HCEC 1CT (cell line): ENCODE data around the gene SPARC.
"Not testable (repeated sequence)": the region's sequence is repeated elsewhere in the genome, so short reads cannot be mapped to it uniquely, and the experiment has no call there.

Experiments
- DNase-seq: peaks from one replicate; pipeline ENCODE4 v3.0.0-alpha.2; 2017

SPARC gene

GRCh38 chr5:151699071-151699901 is 12.6 kb upstream of the SPARC start:
- DNase-seq: peak; percentile 99

- DNase-seq: not testable (repeated sequence)
Measured at GRCh38 chr5:151698081-151698480, 11.4 kb upstream of the SPARC start.

- no peak for DNase-seq
Measured at GRCh38 chr5:151697452-151697851, 10.7 kb upstream of the SPARC start.

- DNase-seq: peak; percentile 95
Measured at GRCh38 chr5:151696470-151697061, 9.9 kb upstream of the SPARC start.

- DNase-seq: no peak
Measured at GRCh38 chr5:151695464-151695863, 8.7 kb upstream of the SPARC start.

- DNase-seq: no peak
Measured at GRCh38 chr5:151694035-151694485, 7.3 kb upstream of the SPARC start.

GRCh38 chr5:151692312-151692711 is 5.6 kb upstream of the SPARC start:
- DNase-seq: no peak

- no peak for DNase-seq
Measured at GRCh38 chr5:151691706-151692105, 5.0 kb upstream of the SPARC start.

GRCh38 chr5:151689591-151689990 is 2.9 kb upstream of the SPARC start:
- DNase-seq: not testable (repeated sequence)

- no peak for DNase-seq
Measured at GRCh38 chr5:151688436-151688835, 1.7 kb upstream of the SPARC start.

- peak; percentile 27 for DNase-seq
Measured at GRCh38 chr5:151685749-151686673, 704 bp downstream of the SPARC start.

- peak; percentile 94 for DNase-seq
Measured at GRCh38 chr5:151684690-151685361, 1.9 kb downstream of the SPARC start.

GRCh38 chr5:151683986-151684588 is 2.6 kb downstream of the SPARC start:
- peak; percentile 6 for DNase-seq

- no peak for DNase-seq
Measured at GRCh38 chr5:151683444-151683843, 3.3 kb downstream of the SPARC start.

GRCh38 chr5:151682751-151683331 is 3.9 kb downstream of the SPARC start:
- peak; percentile 46 for DNase-seq

GRCh38 chr5:151682240-151682639 is 4.5 kb downstream of the SPARC start:
- DNase-seq: peak; percentile 35

GRCh38 chr5:151680944-151681427 is 5.7 kb downstream of the SPARC start:
- no peak for DNase-seq

- DNase-seq: not testable (repeated sequence)
Measured at GRCh38 chr5:151680156-151680505, 6.6 kb downstream of the SPARC start.

GRCh38 chr5:151679421-151680155 is 7.1 kb downstream of the SPARC start:
- DNase-seq: no peak

GRCh38 chr5:151678713-151679112 is 8.0 kb downstream of the SPARC start:
- no peak for DNase-seq
